Uterus (tissue), 2 donors: Measurements from ENCODE around the gene VEPH1.

Experiments used
- CTCF ChIP-seq, 4 experiments: fragments of 200-600 bp in 2 of 4; fragments of 450-650 bp in 2 of 4; sonication (generic) in 2 of 4; IDR thresholded peaks; one replicate each; pipeline ENCODE4 v1.5.1; 2016 to 2019; ENCODE audit warnings: antibody characterized with exemption in 4 of 4, mild to moderate bottlenecking in 2 of 4, moderate library complexity in 1 of 4
- POLR2A ChIP-seq, 2 donors: fragments of 450-650 bp; IDR thresholded peaks; one replicate each; pipeline ENCODE4 v1.6.1; 2016; ENCODE audit warnings: antibody characterized with exemption in 2 of 2, mild to moderate bottlenecking in 1 of 2, moderate library complexity in 1 of 2

- TF ChIP-seq CTCF (IDR thresholded peaks at IDR 0.05) (no peak), POLR2A (IDR thresholded peaks at IDR 0.05) (no peak)
Measured at GRCh38 chr3:157412323-157412855, 90.8 kb downstream of the VEPH1 start.
